IgD-negative memory B cell (primary cell): ENCODE data around the gene CCKAR. TPM values are rescaled to one million over a fixed set of nuclear protein-coding genes. Genes with fewer than 3 reads are reported as not detected.

ENCODE experiments used
- polyA plus RNA-seq: library from polyadenylated mRNA; unstranded; fragments of 300-500 nt; fragmentation: Illumina TruSeq; gene quantifications from one replicate; pipeline ENCODE4 v1.2.3, GENCODE V29; 2021

Gene CCKAR
- polyA plus RNA-seq, 1 donor from 2014 or later: not detected

Other genes with a start within 250 kb of the CCKAR start
- gene RBPJ, start 169.5 kb downstream of the CCKAR start, polyA plus RNA-seq: 55.5 TPM
- gene TBC1D19, start 93.6 kb upstream of the CCKAR start, polyA plus RNA-seq: 2.7 TPM